GM12872 (cell line): ENCODE results near the gene PRMT7.

ENCODE experiments used
- CTCF ChIP-seq: IDR thresholded peaks from 3 replicates; pipeline ENCODE4 v1.5.1; 2011; ENCODE audit warnings: low read depth, mild to moderate bottlenecking, low read length, moderate library complexity; ENCODE audit not compliant: insufficient read depth

PRMT7 gene

GRCh38 chr16:68406458-68407152 is 95.8 kb downstream of the PRMT7 start:
- no peak for TF ChIP-seq CTCF
